IMR-90 (cell line): ENCODE data around the gene RNF138. TPM values are rescaled to one million over a fixed set of nuclear protein-coding genes. Genes with fewer than 3 reads are reported as not detected.

ENCODE experiments used
- ATAC-seq: fragments of 200-7000 bp; cut with Tn5 transposase; 2 replicates; pipeline ENCODE4 v1.9.1; 2020; ENCODE audit warnings: low read depth, mild to moderate bottlenecking, moderate library complexity
- BruUV-seq: library from RNA; stranded (reverse); fragments of 400-500 nt; replicated peaks from 2 replicates; lab custom pipeline; 2021; lab: Mats Ljungman, UMichigan
- CTCF ChIA-PET: fragments of 300-600 bp; formaldehyde crosslinking; extraction: SDS; loops from one replicate; lab custom pipeline; 2021; ENCODE audit warnings: antibody characterized with exemption; lab: Yijun Ruan, JAX
- POLR2A ChIA-PET: fragments of 300-600 bp; sonication (Branson Sonifier 250); formaldehyde crosslinking; loops from one replicate; lab custom pipeline; 2022; ENCODE audit warnings: antibody characterized with exemption; ENCODE audit not compliant: unreplicated experiment; lab: Charles Lee
- DNase-seq: peaks from one replicate; pipeline ENCODE4 v3.0.0; 2013
- H2AFZ ChIP-seq: replicated peaks from 2 replicates; pipeline ENCODE3; 2013; ENCODE audit warnings: low read length, mild to moderate bottlenecking; ENCODE audit not compliant: poor library complexity
- H2AK5ac ChIP-seq: 2 replicates; pipeline ENCODE4 v1.6.1; 2013; ENCODE audit warnings: low read depth, low read length, inconsistent platforms
- H2AK9ac ChIP-seq: replicated peaks from 2 replicates; pipeline ENCODE3; 2013; ENCODE audit warnings: mild to moderate bottlenecking, low read depth, low read length, moderate library complexity; ENCODE audit not compliant: poor library complexity
- H2BK120ac ChIP-seq: 2 replicates; pipeline ENCODE4 v1.6.1; 2013; ENCODE audit warnings: low read depth, low read length, inconsistent platforms
- H2BK15ac ChIP-seq: 3 replicates; pipeline ENCODE4 v1.6.1; 2013; ENCODE audit warnings: low read depth, low read length, inconsistent platforms
- H2BK20ac ChIP-seq: 2 replicates; pipeline ENCODE4 v1.6.1; 2013; ENCODE audit warnings: low read depth, mild to moderate bottlenecking, inconsistent platforms, low read length, moderate library complexity
- H2BK5ac ChIP-seq: 2 replicates; pipeline ENCODE4 v1.6.1; 2013; ENCODE audit warnings: mild to moderate bottlenecking, low read depth, low read length, inconsistent platforms; ENCODE audit not compliant: poor library complexity, severe bottlenecking
- H3K14ac ChIP-seq: replicated peaks from 2 replicates; pipeline ENCODE4 v1.6.1; 2013; ENCODE audit warnings: low read depth, low read length, inconsistent platforms
- H3K18ac ChIP-seq: 2 replicates; pipeline ENCODE4 v1.6.1; 2013; ENCODE audit warnings: low read depth, low read length, control low read depth
- H3K23ac ChIP-seq: 2 replicates; pipeline ENCODE4 v1.6.1; 2013; ENCODE audit warnings: low read depth, low read length, inconsistent platforms
- H3K27ac ChIP-seq: 2 replicates; pipeline ENCODE4 v1.5.1; 2013; ENCODE audit warnings: mild to moderate bottlenecking, control low read depth, low read length; ENCODE audit not compliant: insufficient read depth
- H3K27me3 ChIP-seq: 2 replicates; pipeline ENCODE4 v1.6.1; 2013; ENCODE audit warnings: low read length; ENCODE audit not compliant: control insufficient read depth, insufficient read depth
- H3K36me3 ChIP-seq: 2 replicates; pipeline ENCODE4 v1.6.1; 2013; ENCODE audit warnings: low read length, mixed read lengths; ENCODE audit not compliant: control insufficient read depth, insufficient read depth
- H3K4ac ChIP-seq: 2 replicates; pipeline ENCODE4 v1.6.1; 2013; ENCODE audit warnings: low read depth, low read length, inconsistent platforms
- H3K4me1 ChIP-seq: 2 replicates; pipeline ENCODE4 v1.6.1; 2013; ENCODE audit warnings: low read length, mixed read lengths; ENCODE audit not compliant: control insufficient read depth, insufficient read depth
- H3K4me2 ChIP-seq: 2 replicates; pipeline ENCODE4 v1.6.1; 2013; ENCODE audit warnings: low read depth, mild to moderate bottlenecking, control low read depth, low read length, moderate library complexity
- H3K4me3 ChIP-seq: 2 replicates; pipeline ENCODE4 v1.5.1; 2013; ENCODE audit warnings: low read depth, mild to moderate bottlenecking, control low read depth, low read length, moderate library complexity; ENCODE audit not compliant: insufficient read depth
- H3K56ac ChIP-seq: 2 replicates; pipeline ENCODE4 v1.6.1; 2013; ENCODE audit warnings: low read length, inconsistent platforms; ENCODE audit not compliant: insufficient read depth; ENCODE audit errors: extremely low read depth
- H3K79me1 ChIP-seq, 2 experiments: 2 replicates each; pipeline ENCODE4 v1.6.1; 2013; ENCODE audit warnings: low read length in 2 of 2, inconsistent platforms in 1 of 2, low read depth in 1 of 2
- H3K9ac ChIP-seq: 2 replicates; pipeline ENCODE4 v1.6.1; 2013; ENCODE audit warnings: low read depth, low read length, control low read depth
- H3K9me1 ChIP-seq: 2 replicates; pipeline ENCODE4 v1.6.1; 2013; ENCODE audit warnings: low read length, inconsistent platforms; ENCODE audit not compliant: insufficient read depth
- H3K9me3 ChIP-seq: 2 replicates; pipeline ENCODE4 v1.6.1; 2013; ENCODE audit warnings: low read length; ENCODE audit not compliant: control insufficient read depth, insufficient read depth
- H4K20me1 ChIP-seq: 2 replicates; pipeline ENCODE4 v1.6.1; 2013; ENCODE audit warnings: low read length, inconsistent platforms; ENCODE audit not compliant: insufficient read depth
- H4K5ac ChIP-seq: 2 replicates; pipeline ENCODE4 v1.6.1; 2013; ENCODE audit warnings: mild to moderate bottlenecking, low read depth, low read length, control low read depth
- H4K8ac ChIP-seq, 2 experiments: 2 replicates each; pipeline ENCODE4 v1.6.1; 2013; ENCODE audit warnings: low read depth in 2 of 2, low read length in 2 of 2, control low read depth in 1 of 2, inconsistent platforms in 1 of 2
- H4K91ac ChIP-seq: 2 replicates; pipeline ENCODE4 v1.6.1; 2013; ENCODE audit warnings: low read depth, low read length, inconsistent platforms; ENCODE audit not compliant: insufficient read depth
- BHLHE40 ChIP-seq: fragments of 150-350 bp; IDR thresholded peaks from 2 replicates; pipeline ENCODE4 v1.6.1; 2016; ENCODE audit warnings: mild to moderate bottlenecking, low read depth, low read length
- CEBPB ChIP-seq: IDR thresholded peaks from 2 replicates; pipeline ENCODE4 v1.6.1; 2012; ENCODE audit warnings: low read depth, low read length, improper control_type of control experiment
- CHD1 ChIP-seq: IDR thresholded peaks from 2 replicates; pipeline ENCODE4 v1.6.1; 2012; ENCODE audit warnings: low read depth, low read length, improper control_type of control experiment
- CTCF ChIP-seq: conservative IDR thresholded peaks from 2 replicates; pipeline ENCODE4 v1.5.1; 2012; ENCODE audit warnings: mild to moderate bottlenecking, low read depth, low read length, improper control_type of control experiment
- ELK1 ChIP-seq: fragments of 150-350 bp; IDR thresholded peaks from 2 replicates; pipeline ENCODE4 v1.6.1; 2016; ENCODE audit warnings: low read depth, mild to moderate bottlenecking, low read length, moderate library complexity, borderline replicate concordance
- FOS ChIP-seq: fragments of 150-350 bp; IDR thresholded peaks from 2 replicates; pipeline ENCODE4 v1.6.1; 2016; ENCODE audit warnings: low read depth, low read length
- MAFK ChIP-seq: IDR thresholded peaks from 2 replicates; pipeline ENCODE4 v1.6.1; 2012; ENCODE audit warnings: low read depth, low read length, improper control_type of control experiment
- MAZ ChIP-seq: IDR thresholded peaks from 2 replicates; pipeline ENCODE4 v1.6.1; 2012; ENCODE audit warnings: low read depth, mild to moderate bottlenecking, low read length, improper control_type of control experiment, moderate library complexity, borderline replicate concordance
- MXI1 ChIP-seq: IDR thresholded peaks from 2 replicates; pipeline ENCODE4 v1.6.1; 2012; ENCODE audit warnings: low read depth, mild to moderate bottlenecking, low read length, moderate library complexity, borderline replicate concordance
- NFE2L2 ChIP-seq: fragments of 150-350 bp; IDR thresholded peaks from 2 replicates; pipeline ENCODE4 v1.6.1; 2016; ENCODE audit warnings: low read depth, mild to moderate bottlenecking, low read length
- POLR2A ChIP-seq: IDR thresholded peaks from 2 replicates; pipeline ENCODE4 v1.6.1; 2012; ENCODE audit warnings: mild to moderate bottlenecking, low read depth, low read length
- RAD21 ChIP-seq: IDR thresholded peaks from 2 replicates; pipeline ENCODE4 v1.6.1; 2012; ENCODE audit warnings: low read length, improper control_type of control experiment
- RCOR1 ChIP-seq: IDR thresholded peaks from 2 replicates; pipeline ENCODE4 v1.6.1; 2012; ENCODE audit warnings: mild to moderate bottlenecking, low read length, improper control_type of control experiment; ENCODE audit not compliant: insufficient replicate concordance
- RFX5 ChIP-seq: IDR thresholded peaks from 2 replicates; pipeline ENCODE4 v1.8.0; 2012; ENCODE audit warnings: low read depth, mild to moderate bottlenecking, low read length, moderate library complexity
- SMC3 ChIP-seq: fragments of 150-350 bp; IDR thresholded peaks from 2 replicates; pipeline ENCODE4 v1.6.1; 2016; ENCODE audit warnings: low read depth, mild to moderate bottlenecking, antibody characterized with exemption, low read length, moderate library complexity
- USF2 ChIP-seq: fragments of 150-350 bp; IDR thresholded peaks from 2 replicates; pipeline ENCODE4 v1.6.1; 2017; ENCODE audit warnings: mild to moderate bottlenecking, antibody characterized with exemption, low read length, low read depth
- WGBS, 2 experiments: methylation state at CpG; one replicate each; pipeline versions ENCODE4 v1.1.5 to v1.1.7; 2013; ENCODE audit warnings: missing lambda C conversion rate in 2 of 2; ENCODE audit not compliant: insufficient read length in 1 of 2; ENCODE audit errors: extremely low coverage in 2 of 2; 5-methylcytosine and 5-hydroxymethylcytosine counted together
- dilution Hi-C: fragments of 300-500 bp; cut with HindIII; formaldehyde crosslinking; loops from one replicate; pipeline ENCODE4 v1.14.3; 2018; ENCODE audit warnings: low sequenced_read_pairs; ENCODE audit not compliant: unreplicated experiment
- in situ Hi-C: fragments of 300-500 bp; cut with MboI; formaldehyde crosslinking; loops from 3 replicates; pipeline ENCODE4 v1.14.3; 2019; ENCODE audit warnings: low sequenced_read_pairs, inconsistent platforms, mixed read lengths
- intact Hi-C: fragments of 100-400 bp; cut with micrococcal nuclease; formaldehyde crosslinking; loops from 2 replicates; pipeline ENCODE4 v1.10.0; 2022
- polyA plus RNA-seq, 3 experiments: library from polyadenylated mRNA; depleted of rRNA; stranded (reverse); fragments of >200 nt; gene quantifications; 2 replicates each; pipeline ENCODE4 v1.2.3, GENCODE V29; 2012; ENCODE audit warnings: low replicate concordance in 1 of 3
- total RNA-seq: library from RNA; depleted of rRNA; stranded (reverse); fragments of >200 nt; gene quantifications from 2 replicates; pipeline ENCODE4 v1.2.3, GENCODE V29; 2012

The RNF138 gene
- total and polyA plus RNA-seq, 2 of the 4 experiments (the other 2 are of a cell fraction): 18.1 to 36.0 TPM

GRCh38 chr18:32057624-32058165 lies 34.0 kb upstream of the RNF138 start:
- no CpG with 5 or more reads among the region's 7 CpGs for WGBS, 2 experiments
- ChIA-PET CTCF (interaction anchor here (1.1 kb wide), 1 partner anchor 10 kb away, joined by 4 read pairs; no protein-coding TSS in a partner anchor), POLR2A (no interaction called here)

More at GRCh38 chr18:32057624-32058165, 34.0 kb upstream of the RNF138 start:
- H4K20me1 ChIP-seq: no peaks in the 10 kb centered on the region
- no peak overlapping the region for H2AK9ac ChIP-seq
- no peaks in the 10 kb centered on the region for H3K9me3 ChIP-seq
- no peak overlapping the region for H2BK20ac ChIP-seq
- H3K18ac ChIP-seq: no peak overlapping the region
- no peak overlapping the region for H3K4me2 ChIP-seq
- H3K4ac ChIP-seq: no peak overlapping the region
- BruUV-seq: no TSS peak
- no peak overlapping the region for H3K14ac ChIP-seq
- TF ChIP-seq MAZ (no peak), RAD21 (no peak), RFX5 (no peak), CTCF (no peak), CEBPB (no peak), FOS (no peak), SMC3 (no peak), ELK1 (no peak), RCOR1 (no peak), MAFK (no peak), USF2 (no peak), POLR2A (no peak), MXI1 (no peak), BHLHE40 (no peak), NFE2L2 (no peak), CHD1 (no peak)
- H3K9me1 ChIP-seq: no peaks in the 10 kb centered on the region
- H3K79me1 ChIP-seq: no peaks in the 10 kb centered on the region
- no peak overlapping the region for H3K56ac ChIP-seq
- H4K5ac ChIP-seq: no peak overlapping the region
- dilution Hi-C loops (no loop called here), intact Hi-C loops (no loop called here), in situ Hi-C loops (no loop called here)
- H3K36me3 ChIP-seq: no peaks in the 10 kb centered on the region
- no peak overlapping the region for H3K4me3 ChIP-seq
- H2AK5ac ChIP-seq: no peak overlapping the region
- H2BK5ac ChIP-seq: no peak overlapping the region
- DNase-seq: no peak
- H3K27me3 ChIP-seq: no peaks in the 10 kb centered on the region
- H3K4me1 ChIP-seq: no peaks in the 10 kb centered on the region
- H2AFZ ChIP-seq: no peak overlapping the region
- H4K8ac ChIP-seq: no peak overlapping the region
- no peak overlapping the region for H3K23ac ChIP-seq
- no peak overlapping the region for H4K91ac ChIP-seq
- H3K9ac ChIP-seq: no peak overlapping the region
- no peak overlapping the region for H2BK15ac ChIP-seq
- ATAC-seq: no peak
- H3K27ac ChIP-seq: no peak overlapping the region
- H2BK120ac ChIP-seq: no peak overlapping the region
